ENCODE measurements around the gene GOLGA6L26.
"Not testable (repeated sequence)": the region's sequence is repeated elsewhere in the genome, so short reads cannot be mapped to it uniquely, and the experiment has no call there.

GOLGA6L26 gene

GRCh38 chr15:23334096-23334495, at the start of gene GOLGA6L26:
GOLGA6L26 (minus strand) TSS chr15:23334196; CDS start chr15:23334135, 61 bp downstream.
- not testable (repeated sequence) for DNase-seq

- DNase-seq: not testable (repeated sequence)
Measured at GRCh38 chr15:23381192-23381591, 47.2 kb upstream of the GOLGA6L26 start.

GRCh38 chr15:23380700-23381099, 46.7 kb upstream of the GOLGA6L26 start:
- not testable (repeated sequence) for DNase-seq

- DNase-seq: not testable (repeated sequence)
Measured at GRCh38 chr15:23378946-23379345, 45.0 kb upstream of the GOLGA6L26 start.

- not testable (repeated sequence) for DNase-seq
Measured at GRCh38 chr15:23374226-23374625, 40.2 kb upstream of the GOLGA6L26 start.

- DNase-seq: not testable (repeated sequence)
Measured at GRCh38 chr15:23372891-23373600, 39.0 kb upstream of the GOLGA6L26 start.

- no peak for DNase-seq
Measured at GRCh38 chr15:23372284-23372683, 38.3 kb upstream of the GOLGA6L26 start.

GRCh38 chr15:23371868-23372267, 37.9 kb upstream of the GOLGA6L26 start:
- DNase-seq: not testable (repeated sequence)

GRCh38 chr15:23371134-23371533, 37.1 kb upstream of the GOLGA6L26 start:
- DNase-seq: not testable (repeated sequence)

GRCh38 chr15:23370578-23370977, 36.6 kb upstream of the GOLGA6L26 start:
- no peak for DNase-seq

GRCh38 chr15:23364261-23364660, 30.3 kb upstream of the GOLGA6L26 start:
- not testable (repeated sequence) for DNase-seq

GRCh38 chr15:23362622-23363021, 28.6 kb upstream of the GOLGA6L26 start:
- not testable (repeated sequence) for DNase-seq

- not testable (repeated sequence) for DNase-seq
Measured at GRCh38 chr15:23354448-23354847, 20.5 kb upstream of the GOLGA6L26 start, which contains the start of gene GOLGA8S. GOLGA8S (plus strand) TSS chr15:23354748; CDS start chr15:23354810, 62 bp downstream.

GRCh38 chr15:23311233-23311632, 22.8 kb downstream of the GOLGA6L26 start:
- DNase-seq: not testable (repeated sequence)

GRCh38 chr15:23305921-23306320, 28.1 kb downstream of the GOLGA6L26 start:
- DNase-seq: not testable (repeated sequence)

GRCh38 chr15:23304805-23305204, 29.2 kb downstream of the GOLGA6L26 start:
- DNase-seq: not testable (repeated sequence)

- not testable (repeated sequence) for DNase-seq
Measured at GRCh38 chr15:23304267-23304666, 29.7 kb downstream of the GOLGA6L26 start.

- DNase-seq: not testable (repeated sequence)
Measured at GRCh38 chr15:23303654-23304053, 30.3 kb downstream of the GOLGA6L26 start.

GRCh38 chr15:23303246-23303645, 30.8 kb downstream of the GOLGA6L26 start:
- not testable (repeated sequence) for DNase-seq
